ENCODE data around the gene NTNG2.

NTNG2 gene

GRCh38 chr9:132233138-132233537 lies 71.3 kb downstream of the NTNG2 start:
- Histone ChIP-seq H3K9me3 (replicated peaks in 1 of 11) (no peaks in the 10 kb centered on the region), H3K9ac (no peak overlapping the region; a peak in 1 of 22 replicates), H3K27ac (no peak overlapping the region), H3K27me3 (no peaks in the 10 kb centered on the region), H3K4me3 (no peak overlapping the region), H3K4me2 (peak overlapping the region in 8 of 11 experiments; percentile 43 to 63 (median 54); a peak in 14 of 22 replicates), H4K20me1 (peaks cover 0 to 22% (median 0%) of the 10 kb centered on the region in 11 experiments; a peak in 6 of 22 replicates), H3K36me3 (no peaks in the 10 kb centered on the region), H3K4me1 (peaks cover 7 to 53% (median 46%) of the 10 kb centered on the region in 10 experiments; a peak in 18 of 20 replicates)
- TF ChIP-seq Cebpa-rat (IDR thresholded peaks at IDR 0.05) = no peak

- Histone ChIP-seq H3K9ac (no peak overlapping the region), H3K4me2 (no peak overlapping the region), H4K20me1 (peaks cover 0 to 29% (median 9%) of the 10 kb centered on the region in 11 experiments; a peak in 8 of 22 replicates), H3K27ac (no peak overlapping the region), H3K27me3 (no peaks in the 10 kb centered on the region), H3K4me3 (no peak overlapping the region), H3K36me3 (no peaks in the 10 kb centered on the region), H3K4me1 (peaks cover 15 to 61% (median 53%) of the 10 kb centered on the region in 10 experiments), H3K9me3 (replicated peaks in 1 of 11) (no peaks in the 10 kb centered on the region)
- TF ChIP-seq Cebpa-rat (IDR thresholded peaks at IDR 0.05) = no peak
These were observed 72.7 kb downstream of the NTNG2 start for GRCh38 chr9:132234535-132234934.

DNA sequence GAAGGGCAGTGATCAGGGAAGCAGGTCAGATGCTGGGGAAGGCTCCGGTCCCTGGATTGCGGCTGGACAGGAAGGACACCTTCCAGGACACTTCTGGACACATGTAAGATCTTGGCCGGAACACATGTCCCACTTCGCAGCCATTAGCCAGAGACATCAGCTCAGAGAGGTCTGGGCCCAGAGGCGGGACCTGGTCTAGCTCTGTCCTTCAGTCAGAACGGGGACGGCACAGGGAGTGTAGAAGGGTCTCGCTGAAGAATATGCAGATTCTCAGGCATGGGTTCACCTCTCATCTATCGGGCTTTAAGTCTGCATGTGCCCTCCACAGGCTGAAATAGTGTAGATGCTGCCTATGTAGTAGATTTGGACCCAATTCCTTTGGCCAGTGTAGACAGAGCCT lies 73.3 kb downstream of the NTNG2 start:
- H3K4me1 ChIP-seq = peaks cover 21 to 67% (median 59%) of the 10 kb centered on the region in 10 experiments
- no peaks in the 10 kb centered on the region for H3K9me3 ChIP-seq (replicated peaks in 1 of 11)
- H4K20me1 ChIP-seq = peaks cover 0 to 29% (median 9%) of the 10 kb centered on the region in 11 experiments; a peak in 8 of 22 replicates
- H3K4me3 ChIP-seq = no peak overlapping the region
- H3K4me2 ChIP-seq = no peak overlapping the region
- no peak for TF ChIP-seq Cebpa-rat (IDR thresholded peaks at IDR 0.05)
- H3K9ac ChIP-seq = no peak overlapping the region
- H3K36me3 ChIP-seq = no peaks in the 10 kb centered on the region
- no peaks in the 10 kb centered on the region for H3K27me3 ChIP-seq
- no peak overlapping the region for H3K27ac ChIP-seq

DNA sequence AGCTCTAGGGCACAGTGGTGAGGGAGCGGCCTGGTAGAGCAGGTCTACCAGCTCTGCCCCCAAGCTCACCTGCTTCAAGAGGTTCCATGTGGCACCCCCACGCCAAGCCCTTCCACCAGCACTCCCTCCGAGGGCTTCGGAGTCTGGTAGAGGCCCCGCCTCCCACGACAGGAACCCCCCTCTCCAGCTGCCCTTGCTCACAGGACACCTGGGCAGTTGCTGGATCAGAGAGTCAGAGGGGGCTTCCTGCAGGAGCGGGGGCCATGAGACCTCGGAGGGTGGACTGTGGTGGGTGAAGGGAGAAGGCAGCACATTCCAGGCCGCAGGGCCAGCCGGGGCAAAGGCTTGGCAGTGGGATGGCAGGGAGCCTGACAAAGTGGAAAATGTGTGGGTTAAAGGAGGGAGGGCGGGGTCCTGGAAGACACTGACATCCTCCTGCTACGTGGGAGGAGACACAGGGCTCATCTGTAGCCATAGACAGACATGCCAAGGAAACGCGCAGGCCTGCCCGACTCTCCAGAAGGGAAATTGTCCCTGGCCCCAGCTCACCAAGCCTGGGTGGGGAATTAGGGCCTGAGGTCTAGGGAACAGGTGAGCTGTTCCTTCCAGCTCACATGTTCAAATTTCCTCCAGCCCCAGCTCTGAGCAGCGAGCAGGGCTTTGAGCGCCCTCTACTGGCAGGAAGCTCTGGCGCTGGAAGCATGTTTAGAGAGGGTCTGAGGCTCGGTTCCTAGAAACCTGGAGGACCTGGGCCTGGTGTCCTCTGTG lies 74.2 kb downstream of the NTNG2 start:
- Histone ChIP-seq H3K36me3 (no peaks in the 10 kb centered on the region), H3K4me2 (peak overlapping the region in 10 of 11 experiments; percentile 25 to 83 (median 66); a peak in 18 of 22 replicates), H3K4me3 (no peak overlapping the region), H3K9ac (peak overlapping the region in 1 of 11 experiments; percentile 14; a peak in 1 of 22 replicates), H3K9me3 (replicated peaks in 1 of 11) (no peaks in the 10 kb centered on the region), H3K27ac (no peak overlapping the region), H4K20me1 (peaks cover 0 to 29% (median 9%) of the 10 kb centered on the region in 11 experiments; a peak in 8 of 22 replicates), H3K27me3 (no peaks in the 10 kb centered on the region), H3K4me1 (peaks cover 28 to 74% (median 66%) of the 10 kb centered on the region in 10 experiments)
- no peak for TF ChIP-seq Cebpa-rat (IDR thresholded peaks at IDR 0.05)

DNA sequence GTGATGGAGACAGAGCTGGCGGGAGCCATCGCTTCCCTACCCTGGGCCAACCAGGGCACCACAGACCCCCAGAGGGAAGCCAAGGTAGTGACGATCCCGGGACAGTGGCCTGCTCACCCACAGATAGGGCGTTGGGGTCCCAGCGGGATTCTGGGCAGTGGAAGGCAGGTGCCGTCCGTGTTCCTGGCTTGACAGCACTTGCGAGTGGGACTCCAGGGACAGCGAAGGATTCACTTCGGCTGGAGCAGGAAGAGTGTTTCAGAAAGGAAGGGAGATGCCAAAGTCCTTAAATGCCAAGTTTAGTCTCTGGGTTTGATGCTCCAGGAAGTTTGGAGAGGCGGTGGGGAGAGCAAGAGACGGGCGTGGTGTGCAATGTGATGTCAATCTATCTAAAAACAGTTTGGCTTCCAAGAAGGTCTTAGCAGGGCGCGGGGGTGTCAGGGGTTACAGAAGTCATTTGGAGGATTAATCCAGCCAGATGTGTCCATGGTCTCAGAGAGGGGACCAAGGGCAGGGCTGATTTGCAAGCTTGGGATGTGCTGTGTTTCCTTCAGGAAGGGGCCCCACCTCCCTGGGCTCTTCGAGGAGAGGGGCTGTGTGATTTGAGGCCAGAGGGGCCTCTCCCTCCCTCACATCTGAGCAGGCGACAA lies 74.9 kb downstream of the NTNG2 start:
- Histone ChIP-seq H3K9ac (peak overlapping the region in 3 of 11 experiments; percentile 14 to 26 (median 14); a peak in 4 of 22 replicates), H3K27ac (no peak overlapping the region), H3K9me3 (replicated peaks in 1 of 11) (no peaks in the 10 kb centered on the region), H3K4me2 (peak overlapping the region in 10 of 11 experiments; percentile 25 to 83 (median 66); a peak in 20 of 22 replicates), H3K27me3 (no peaks in the 10 kb centered on the region), H3K4me1 (peaks cover 28 to 74% (median 65%) of the 10 kb centered on the region in 10 experiments), H3K36me3 (no peaks in the 10 kb centered on the region), H3K4me3 (no peak overlapping the region), H4K20me1 (peaks cover 0 to 29% (median 9%) of the 10 kb centered on the region in 11 experiments; a peak in 8 of 22 replicates)
- no peak for TF ChIP-seq Cebpa-rat (IDR thresholded peaks at IDR 0.05)

DNA sequence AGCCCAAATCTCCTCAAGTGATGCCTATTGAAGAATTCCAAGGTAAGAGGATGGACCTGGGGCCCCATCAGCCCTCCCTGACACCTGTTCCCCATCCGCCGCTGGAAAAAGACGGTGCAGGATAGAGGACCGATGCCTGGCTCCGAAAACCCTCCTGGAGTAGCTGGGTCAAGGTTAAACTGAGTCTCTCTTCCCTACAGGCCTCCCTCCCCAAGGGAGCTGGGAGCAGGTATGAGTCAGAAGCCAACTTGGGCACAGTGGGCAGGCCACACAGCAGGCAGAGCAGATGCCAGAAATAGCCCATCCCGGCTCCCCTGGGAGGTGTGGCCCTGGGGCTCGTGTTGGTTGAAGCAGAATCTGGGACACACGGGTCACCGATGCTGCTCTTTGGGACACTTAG lies 75.6 kb downstream of the NTNG2 start:
- Histone ChIP-seq H3K9ac (peak overlapping the region in 2 of 11 experiments; percentile 6 to 14; a peak in 1 of 22 replicates), H3K36me3 (no peaks in the 10 kb centered on the region), H3K27me3 (no peaks in the 10 kb centered on the region), H3K4me1 (peaks cover 29 to 68% (median 60%) of the 10 kb centered on the region in 10 experiments), H3K4me3 (no peak overlapping the region), H3K9me3 (replicated peaks in 1 of 11) (no peaks in the 10 kb centered on the region), H4K20me1 (peaks cover 0 to 26% (median 9%) of the 10 kb centered on the region in 11 experiments; a peak in 8 of 22 replicates), H3K4me2 (peak overlapping the region in 10 of 11 experiments; percentile 44 to 83 (median 66); a peak in 19 of 22 replicates), H3K27ac (no peak overlapping the region)
- TF ChIP-seq Cebpa-rat (IDR thresholded peaks at IDR 0.05) = no peak

DNA sequence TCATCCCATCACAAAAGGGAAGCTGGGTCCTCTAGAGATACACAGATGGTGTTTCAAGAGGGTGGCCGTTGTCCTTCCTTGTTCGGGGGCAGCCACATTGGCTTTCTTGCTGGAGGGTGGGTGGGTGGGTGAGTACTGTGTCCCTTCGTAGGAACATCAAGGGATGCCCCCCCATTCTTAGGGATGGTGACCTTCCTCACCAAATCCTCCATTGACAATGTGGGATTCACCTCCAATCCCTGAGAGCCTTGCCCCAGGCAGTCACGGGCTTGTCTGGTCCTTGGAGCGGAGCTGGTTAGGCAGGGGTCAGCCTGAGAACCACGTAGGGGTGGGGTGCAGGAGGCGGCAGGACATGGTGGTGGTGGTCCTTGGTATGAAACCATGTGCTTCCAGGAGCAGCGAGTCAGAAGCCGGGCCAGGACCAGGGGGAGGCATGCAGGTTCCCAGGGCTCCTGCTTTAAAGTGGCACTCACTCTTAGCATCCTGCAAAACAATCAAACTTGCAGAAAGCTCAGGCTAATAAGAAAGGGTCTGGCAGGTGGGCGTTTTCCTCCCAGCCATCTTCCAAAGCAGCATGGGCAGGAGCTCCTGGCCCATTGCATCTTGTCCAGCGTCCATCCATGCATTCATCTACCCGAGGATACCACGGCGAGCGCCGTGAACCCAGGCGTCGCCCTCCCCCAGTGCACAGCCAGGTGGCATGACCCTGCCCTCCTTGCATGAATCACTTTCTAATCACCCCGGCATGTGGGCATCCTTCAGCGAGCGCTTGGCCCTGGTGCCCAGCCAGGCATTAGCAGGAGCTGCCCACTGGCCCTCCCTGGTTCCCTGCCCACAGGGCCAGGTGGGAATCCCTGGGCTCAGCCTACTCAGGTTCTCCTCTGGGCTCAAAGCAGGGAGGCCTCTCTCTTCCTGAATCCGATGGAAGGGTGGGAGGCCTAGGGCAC lies 76.4 kb downstream of the NTNG2 start:
- Histone ChIP-seq H3K4me2 (peak overlapping the region in 10 of 11 experiments; percentile 80 to 98 (median 94); a peak in 19 of 22 replicates), H3K9ac (no peak overlapping the region), H3K4me1 (peaks cover 37 to 68% (median 61%) of the 10 kb centered on the region in 10 experiments), H3K4me3 (no peak overlapping the region), H4K20me1 (peaks cover 0 to 26% (median 9%) of the 10 kb centered on the region in 11 experiments; a peak in 8 of 22 replicates), H3K27ac (no peak overlapping the region), H3K9me3 (replicated peaks in 1 of 11) (no peaks in the 10 kb centered on the region), H3K36me3 (no peaks in the 10 kb centered on the region), H3K27me3 (no peaks in the 10 kb centered on the region)
- TF ChIP-seq Cebpa-rat (IDR thresholded peaks at IDR 0.05) = no peak

- Histone ChIP-seq H3K4me2 (peak overlapping the region; percentile 80 to 98 (median 94)), H3K27me3 (no peaks in the 10 kb centered on the region), H3K27ac (no peak overlapping the region), H3K4me1 (peaks cover 41 to 73% (median 68%) of the 10 kb centered on the region in 10 experiments), H3K9me3 (replicated peaks in 1 of 11) (no peaks in the 10 kb centered on the region), H4K20me1 (peaks cover 0 to 26% (median 9%) of the 10 kb centered on the region in 11 experiments; a peak in 8 of 22 replicates), H3K9ac (no peak overlapping the region), H3K4me3 (no peak overlapping the region), H3K36me3 (no peaks in the 10 kb centered on the region)
- no peak for TF ChIP-seq Cebpa-rat (IDR thresholded peaks at IDR 0.05)
These were observed 77.1 kb downstream of the NTNG2 start for GRCh38 chr9:132238992-132239391.

Measured in BLaER1 treated with 17β-estradiol and CSF1 and Interleukin-3, amounts not matched to agents 10 nM and 100 nM (cell line).